Left ventricle myocardium inferior (tissue), 1 donor: ENCODE results near the gene GABRA5. TPM values are rescaled to one million over a fixed set of nuclear protein-coding genes. Genes with fewer than 3 reads are reported as not detected.
A peak's percentile ranks its signal among the peaks of the same experiment; 100 is the strongest.

Experiments used
- DNase-seq: peaks from one replicate; pipeline ENCODE4 v3.0.0-alpha.2; 2020
- H3K27ac ChIP-seq: fragments of 200-600 bp; replicated peaks from 2 replicates; pipeline ENCODE4 v1.8.0; 2021
- H3K27me3 ChIP-seq: fragments of 200-600 bp; 2 replicates; pipeline ENCODE4 v1.8.0; 2021; ENCODE audit warnings: low read depth
- H3K36me3 ChIP-seq: fragments of 200-600 bp; 2 replicates; pipeline ENCODE4 v1.8.0; 2021
- H3K4me1 ChIP-seq: fragments of 200-600 bp; 2 replicates; pipeline ENCODE4 v1.8.0; 2021
- H3K4me3 ChIP-seq: fragments of 200-600 bp; 2 replicates; pipeline ENCODE4 v1.8.0; 2021; ENCODE audit warnings: mild to moderate bottlenecking, moderate library complexity
- H3K9me3 ChIP-seq: fragments of 200-600 bp; replicated peaks from 2 replicates; pipeline ENCODE4 v1.8.0; 2021
- intact Hi-C: fragments of 100-400 bp; cut with micrococcal nuclease; formaldehyde crosslinking; loops from one replicate; pipeline ENCODE4 v1.11.0; 2022
- total RNA-seq: library from RNA; stranded (reverse); fragmentation: NEBNext Ultra II Directional; extraction: Animal tissue kit (Norgen Biotek cat#: 25700); gene quantifications from one replicate; pipeline ENCODE4 v1.2.1, GENCODE V29; 2021
- TF ChIP-seq, protein P1 (sequence below): fragments of 200-600 bp; IDR thresholded peaks from 2 replicates; pipeline ENCODE4 v1.8.0; 2021; ENCODE audit warnings: antibody characterized with exemption, mild to moderate bottlenecking, borderline replicate concordance
- donor health status: DM: no; HTN: yes; CAD: no; lungs with severe emphysema.

The GABRA5 gene
- total RNA-seq, 1 donor from 2014 or later, result not detected

DNA sequence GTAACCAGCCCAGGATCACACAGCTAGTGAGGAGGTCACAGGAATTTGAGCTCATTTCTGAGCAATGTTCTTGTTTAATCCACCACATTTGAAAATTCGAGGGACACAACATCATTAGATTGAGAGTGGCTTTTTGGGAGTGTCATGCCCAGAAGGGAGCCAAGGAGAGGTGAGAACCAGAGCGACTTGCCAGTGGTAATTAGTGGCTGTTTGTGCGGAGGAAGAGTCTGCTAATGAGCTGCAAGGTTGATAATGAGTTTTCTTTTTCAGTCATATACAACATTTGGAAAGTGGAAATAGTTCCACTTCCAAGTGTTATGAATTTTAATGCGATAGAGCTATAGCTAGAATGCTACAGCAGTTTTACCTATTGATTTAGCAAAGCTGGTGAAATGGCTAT is 19.7 kb downstream of the GABRA5 start:
- intact Hi-C loops, result no loop called here
- no peaks in the 10 kb centered on the region for H3K9me3 ChIP-seq
- DNase-seq, result no peak
- no peaks in the 10 kb centered on the region for H3K36me3 ChIP-seq
- no peak overlapping the region for H3K27ac ChIP-seq
- TF ChIP-seq, protein P1, sequence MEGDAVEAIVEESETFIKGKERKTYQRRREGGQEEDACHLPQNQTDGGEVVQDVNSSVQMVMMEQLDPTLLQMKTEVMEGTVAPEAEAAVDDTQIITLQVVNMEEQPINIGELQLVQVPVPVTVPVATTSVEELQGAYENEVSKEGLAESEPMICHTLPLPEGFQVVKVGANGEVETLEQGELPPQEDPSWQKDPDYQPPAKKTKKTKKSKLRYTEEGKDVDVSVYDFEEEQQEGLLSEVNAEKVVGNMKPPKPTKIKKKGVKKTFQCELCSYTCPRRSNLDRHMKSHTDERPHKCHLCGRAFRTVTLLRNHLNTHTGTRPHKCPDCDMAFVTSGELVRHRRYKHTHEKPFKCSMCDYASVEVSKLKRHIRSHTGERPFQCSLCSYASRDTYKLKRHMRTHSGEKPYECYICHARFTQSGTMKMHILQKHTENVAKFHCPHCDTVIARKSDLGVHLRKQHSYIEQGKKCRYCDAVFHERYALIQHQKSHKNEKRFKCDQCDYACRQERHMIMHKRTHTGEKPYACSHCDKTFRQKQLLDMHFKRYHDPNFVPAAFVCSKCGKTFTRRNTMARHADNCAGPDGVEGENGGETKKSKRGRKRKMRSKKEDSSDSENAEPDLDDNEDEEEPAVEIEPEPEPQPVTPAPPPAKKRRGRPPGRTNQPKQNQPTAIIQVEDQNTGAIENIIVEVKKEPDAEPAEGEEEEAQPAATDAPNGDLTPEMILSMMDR, result no peak
- no peak overlapping the region for H3K4me3 ChIP-seq
- peaks cover 4% of the 10 kb centered on the region for H3K4me1 ChIP-seq
- H3K27me3 ChIP-seq, result peaks cover 77% of the 10 kb centered on the region

DNA sequence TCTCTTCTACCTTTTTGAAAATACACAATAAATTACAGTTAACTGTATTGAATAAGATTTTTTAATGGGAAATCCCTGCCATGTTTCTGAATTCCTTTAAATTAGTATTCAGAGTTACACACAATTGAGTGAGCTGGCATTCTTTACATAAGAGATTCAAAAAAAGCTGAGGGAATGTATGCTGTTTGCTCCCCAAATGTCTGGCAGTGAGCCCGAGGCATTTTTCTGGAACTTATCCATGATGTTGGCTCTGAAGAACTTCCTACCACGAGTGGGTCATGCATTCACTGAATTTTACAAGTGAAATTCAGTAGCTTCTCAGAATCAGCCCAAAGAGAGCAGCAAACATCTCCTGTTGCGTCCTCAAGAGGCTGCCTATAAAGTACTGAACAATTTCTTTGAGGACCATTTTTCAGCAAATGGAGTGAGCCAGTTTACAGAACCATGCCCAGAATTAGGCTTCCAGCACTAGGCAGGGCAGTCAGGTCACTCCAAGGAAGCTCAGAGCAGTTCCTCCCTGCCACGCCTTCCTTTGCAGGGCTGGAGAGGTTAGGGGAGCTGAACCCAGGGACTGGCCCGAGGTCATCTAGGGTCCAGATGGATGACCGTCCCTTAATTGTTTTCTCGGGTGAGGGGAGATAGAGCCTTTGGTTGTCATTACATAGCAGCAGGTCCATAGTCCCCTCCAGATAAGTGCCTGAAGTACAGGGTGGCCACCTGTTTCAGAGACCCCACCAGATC is 21.2 kb downstream of the GABRA5 start:
- intact Hi-C loops, result no loop called here
- Histone ChIP-seq H3K36me3 (no peaks in the 10 kb centered on the region), H3K4me3 (no peak overlapping the region), H3K27me3 (peaks cover 78% of the 10 kb centered on the region), H3K4me1 (peaks cover 12% of the 10 kb centered on the region), H3K27ac (no peak overlapping the region), H3K9me3 (no peaks in the 10 kb centered on the region)
- TF ChIP-seq, protein P1, result no peak
- DNase-seq, result no peak

GRCh38 chr15:26888761-26889160 is 21.9 kb downstream of the GABRA5 start:
- TF ChIP-seq, protein P1, result no peak
- no peak overlapping the region for H3K4me3 ChIP-seq
- H3K27ac ChIP-seq, result no peak overlapping the region
- no peak for DNase-seq
- intact Hi-C loops, result no loop called here
- peaks cover 84% of the 10 kb centered on the region for H3K27me3 ChIP-seq
- H3K4me1 ChIP-seq, result peaks cover 12% of the 10 kb centered on the region
- no peaks in the 10 kb centered on the region for H3K36me3 ChIP-seq
- no peaks in the 10 kb centered on the region for H3K9me3 ChIP-seq

GRCh38 chr15:26889298-26889898 is 22.5 kb downstream of the GABRA5 start:
- Histone ChIP-seq H3K9me3 (no peaks in the 10 kb centered on the region), H3K4me3 (no peak overlapping the region), H3K36me3 (no peaks in the 10 kb centered on the region), H3K27me3 (peaks cover 91% of the 10 kb centered on the region), H3K27ac (no peak overlapping the region), H3K4me1 (peaks cover 12% of the 10 kb centered on the region)
- TF ChIP-seq, protein P1, result peak; percentile 74
- no peak for DNase-seq
- intact Hi-C loops, result no loop called here

GRCh38 chr15:26890451-26890850 is 23.6 kb downstream of the GABRA5 start:
- DNase-seq, result no peak
- Histone ChIP-seq H3K27me3 (peaks cover 91% of the 10 kb centered on the region), H3K36me3 (no peaks in the 10 kb centered on the region), H3K9me3 (no peaks in the 10 kb centered on the region), H3K27ac (no peak overlapping the region), H3K4me1 (peaks cover 12% of the 10 kb centered on the region), H3K4me3 (no peak overlapping the region)
- TF ChIP-seq, protein P1, result no peak
- intact Hi-C loops, result no loop called here
